Measurements from ENCODE around the gene SPECC1.
"Not testable (repeated sequence)": the region's sequence is repeated elsewhere in the genome, so short reads cannot be mapped to it uniquely, and the experiment has no call there.

Gene SPECC1

GRCh38 chr17:20158580-20158979 is 149.4 kb downstream of the SPECC1 start:
- H3K27ac ChIP-seq, result no peak overlapping the region
- no peak for DNase-seq (ENCODE audit: low read depth, low spot score)

- H3K27ac ChIP-seq, result no peak overlapping the region
- DNase-seq (ENCODE audit: low read depth, low spot score), result no peak
Measured at GRCh38 chr17:20159406-20160069, 150.4 kb downstream of the SPECC1 start.

- not testable (repeated sequence) for DNase-seq (ENCODE audit: low read depth, low spot score); H3K27ac ChIP-seq
Measured at GRCh38 chr17:20165516-20165915, 156.4 kb downstream of the SPECC1 start.

GRCh38 chr17:20170085-20170484 is 160.9 kb downstream of the SPECC1 start:
- H3K27ac ChIP-seq, result no peak overlapping the region
- no peak for DNase-seq (ENCODE audit: low read depth, low spot score)

GRCh38 chr17:20171741-20172365 is 162.7 kb downstream of the SPECC1 start:
- DNase-seq (ENCODE audit: low read depth, low spot score), result no peak
- H3K27ac ChIP-seq, result no peak overlapping the region

GRCh38 chr17:20172376-20172775 is 163.2 kb downstream of the SPECC1 start:
- no peak overlapping the region for H3K27ac ChIP-seq
- no peak for DNase-seq (ENCODE audit: low read depth, low spot score)

GRCh38 chr17:20173091-20173490 is 163.9 kb downstream of the SPECC1 start:
- H3K27ac ChIP-seq, result no peak overlapping the region
- no peak for DNase-seq (ENCODE audit: low read depth, low spot score)

GRCh38 chr17:20174588-20175265 is 165.6 kb downstream of the SPECC1 start:
- no peak for DNase-seq (ENCODE audit: low read depth, low spot score)
- no peak overlapping the region for H3K27ac ChIP-seq

- no peak for DNase-seq (ENCODE audit: low read depth, low spot score)
- H3K27ac ChIP-seq, result no peak overlapping the region
Measured at GRCh38 chr17:20179041-20179440, 169.9 kb downstream of the SPECC1 start.

GRCh38 chr17:20180661-20181060 is 171.5 kb downstream of the SPECC1 start:
- DNase-seq (ENCODE audit: low read depth, low spot score), result no peak
- H3K27ac ChIP-seq, result no peak overlapping the region

- no peak for DNase-seq (ENCODE audit: low read depth, low spot score)
- no peak overlapping the region for H3K27ac ChIP-seq
Measured at GRCh38 chr17:20184181-20184580, 175.0 kb downstream of the SPECC1 start.

- no peak for DNase-seq (ENCODE audit: low read depth, low spot score)
- H3K27ac ChIP-seq, result no peak overlapping the region
Measured at GRCh38 chr17:20184977-20185619, 175.9 kb downstream of the SPECC1 start.

GRCh38 chr17:20187049-20187448 is 177.9 kb downstream of the SPECC1 start:
- no peak overlapping the region for H3K27ac ChIP-seq
- no peak for DNase-seq (ENCODE audit: low read depth, low spot score)

GRCh38 chr17:20189302-20189701 is 180.1 kb downstream of the SPECC1 start:
- DNase-seq (ENCODE audit: low read depth, low spot score), result no peak
- peak overlapping the region; percentile 14 for H3K27ac ChIP-seq

- no peak for DNase-seq (ENCODE audit: low read depth, low spot score)
- no peak overlapping the region for H3K27ac ChIP-seq
Measured at GRCh38 chr17:20189979-20190378, 180.8 kb downstream of the SPECC1 start.

- H3K27ac ChIP-seq, result peak overlapping the region; percentile 0
- DNase-seq (ENCODE audit: low read depth, low spot score), result no peak
Measured at GRCh38 chr17:20190605-20191004, 181.4 kb downstream of the SPECC1 start.

GRCh38 chr17:20191056-20191455 is 181.9 kb downstream of the SPECC1 start:
- H3K27ac ChIP-seq, result peak overlapping the region; percentile 0
- peak; percentile 74 for DNase-seq (ENCODE audit: low read depth, low spot score)

GRCh38 chr17:20196286-20196685 is 187.1 kb downstream of the SPECC1 start:
- not testable (repeated sequence) for DNase-seq (ENCODE audit: low read depth, low spot score); H3K27ac ChIP-seq

GRCh38 chr17:20197272-20197926 is 188.2 kb downstream of the SPECC1 start:
- no peak for DNase-seq (ENCODE audit: low read depth, low spot score)
- H3K27ac ChIP-seq, result no peak overlapping the region

- DNase-seq (ENCODE audit: low read depth, low spot score), result no peak
- H3K27ac ChIP-seq, result no peak overlapping the region
Measured at GRCh38 chr17:20200016-20200795, 191.0 kb downstream of the SPECC1 start.
